T1000 (cell line): ENCODE results near the gene SULT2B1.
"Not testable (repeated sequence)": the region's sequence is repeated elsewhere in the genome, so short reads cannot be mapped to it uniquely, and the experiment has no call there.

ENCODE experiments used
- DNase-seq: peaks from one replicate; lab custom pipeline; 2025; ENCODE audit warnings: mixed read lengths; lab: John Stamatoyannopoulos, UW

The SULT2B1 gene

GRCh38 chr19:48551437-48552302, at the start of gene SULT2B1:
Gene SULT2B1, plus strand, starts transcription at chr19:48552172. Its CDS starts 81 bp downstream, at chr19:48552253.
- DNase-seq: no peak

- DNase-seq: no peak
Observed at GRCh38 chr19:48502350-48503018, 49.5 kb upstream of the SULT2B1 start.

- DNase-seq: no peak
Observed at GRCh38 chr19:48506138-48506733, 45.7 kb upstream of the SULT2B1 start.

GRCh38 chr19:48507911-48508439, 44.0 kb upstream of the SULT2B1 start:
- DNase-seq: no peak

- DNase-seq: no peak
Observed at GRCh38 chr19:48508729-48509411, 43.1 kb upstream of the SULT2B1 start.

GRCh38 chr19:48509467-48510194, 42.3 kb upstream of the SULT2B1 start:
- DNase-seq: no peak

GRCh38 chr19:48510421-48511268, 41.3 kb upstream of the SULT2B1 start:
- no peak for DNase-seq

- DNase-seq: no peak
Observed at GRCh38 chr19:48511321-48511731, 40.6 kb upstream of the SULT2B1 start.

- peak; percentile 13 for DNase-seq
Observed at GRCh38 chr19:48511800-48512503, 40.0 kb upstream of the SULT2B1 start, which contains the start of gene LMTK3. Gene LMTK3, minus strand, starts transcription at chr19:48511835. Its CDS starts 259 bp downstream, at chr19:48511576.

- DNase-seq: no peak
Observed at GRCh38 chr19:48512504-48513288, 39.3 kb upstream of the SULT2B1 start.

GRCh38 chr19:48513289-48514122, 38.5 kb upstream of the SULT2B1 start:
- no peak for DNase-seq

- no peak for DNase-seq
Observed at GRCh38 chr19:48514123-48514458, 37.9 kb upstream of the SULT2B1 start.

- no peak for DNase-seq
Observed at GRCh38 chr19:48516536-48516935, 35.4 kb upstream of the SULT2B1 start.

GRCh38 chr19:48518207-48518606, 33.8 kb upstream of the SULT2B1 start:
- DNase-seq: no peak

GRCh38 chr19:48519426-48519825, 32.5 kb upstream of the SULT2B1 start:
- not testable (repeated sequence) for DNase-seq

GRCh38 chr19:48520134-48520533, 31.8 kb upstream of the SULT2B1 start:
- DNase-seq: no peak

- DNase-seq: no peak
Observed at GRCh38 chr19:48524221-48524620, 27.8 kb upstream of the SULT2B1 start.

GRCh38 chr19:48524732-48525131, 27.2 kb upstream of the SULT2B1 start:
- no peak for DNase-seq
